GM19193 (cell line): Measurements from ENCODE around the gene PXDC1.

Experiments used
- POLR2A ChIP-seq: IDR thresholded peaks from 4 replicates; pipeline ENCODE4 v1.6.1; 2011; ENCODE audit not compliant: insufficient read depth, insufficient read length; ENCODE audit errors: extremely low read depth

The PXDC1 gene

DNA sequence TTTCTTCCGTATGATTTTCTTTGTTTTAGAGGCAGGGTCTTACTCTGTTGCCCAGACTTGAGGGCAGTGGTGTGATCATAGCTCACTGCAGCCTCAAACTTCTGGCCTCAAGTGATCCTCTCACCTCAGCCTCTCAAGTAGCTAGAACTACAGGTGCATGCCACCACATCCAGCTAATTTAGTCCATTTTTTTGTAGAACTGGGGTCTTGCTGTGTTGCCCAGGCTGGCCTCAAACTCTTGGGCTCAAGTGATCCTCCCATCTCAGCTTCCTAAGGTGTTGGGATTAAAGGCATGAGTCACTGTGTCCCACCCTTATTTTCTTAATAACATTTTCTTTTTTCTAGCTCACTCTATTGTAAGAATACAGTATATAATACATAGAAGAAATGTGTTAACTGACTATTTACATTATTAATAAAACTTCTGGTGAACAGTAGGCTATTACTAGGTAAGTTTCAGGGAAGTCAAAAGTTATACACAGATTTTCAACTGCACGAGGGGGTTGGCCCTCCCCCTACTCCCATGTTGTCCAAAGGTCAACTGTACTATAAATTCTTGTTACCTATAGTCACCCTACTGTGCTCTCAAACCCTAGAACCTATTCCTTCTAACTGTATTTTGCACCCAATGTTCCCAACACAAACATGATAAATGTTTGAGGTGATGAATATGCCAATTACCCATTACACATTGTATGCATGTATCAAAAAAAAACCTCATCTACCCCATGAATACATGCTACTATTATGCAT is 56.3 kb downstream of the PXDC1 start:
- TF ChIP-seq POLR2A = no peak

- no peak for TF ChIP-seq POLR2A
Observed at GRCh38 chr6:3693831-3694230, 57.7 kb downstream of the PXDC1 start.

DNA sequence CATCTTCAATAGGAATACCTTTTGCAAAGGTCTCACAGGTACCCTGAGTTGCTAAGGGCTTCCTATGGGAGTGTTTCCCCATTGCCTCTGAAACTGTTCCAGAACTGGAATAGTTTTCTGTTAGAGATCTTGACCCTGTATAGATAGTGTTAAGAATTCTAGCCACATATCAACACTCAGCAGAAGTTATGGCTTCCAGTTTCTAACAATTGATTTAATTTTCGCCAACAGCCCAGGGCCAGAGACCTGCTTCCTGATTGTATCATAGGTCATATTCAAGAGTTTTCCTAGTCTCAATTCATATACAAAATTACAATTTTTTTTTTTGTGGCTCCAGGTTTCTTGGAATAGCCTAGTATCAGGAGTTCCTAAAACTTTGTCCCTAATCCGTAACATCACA is 61.0 kb downstream of the PXDC1 start:
- no peak for TF ChIP-seq POLR2A

DNA sequence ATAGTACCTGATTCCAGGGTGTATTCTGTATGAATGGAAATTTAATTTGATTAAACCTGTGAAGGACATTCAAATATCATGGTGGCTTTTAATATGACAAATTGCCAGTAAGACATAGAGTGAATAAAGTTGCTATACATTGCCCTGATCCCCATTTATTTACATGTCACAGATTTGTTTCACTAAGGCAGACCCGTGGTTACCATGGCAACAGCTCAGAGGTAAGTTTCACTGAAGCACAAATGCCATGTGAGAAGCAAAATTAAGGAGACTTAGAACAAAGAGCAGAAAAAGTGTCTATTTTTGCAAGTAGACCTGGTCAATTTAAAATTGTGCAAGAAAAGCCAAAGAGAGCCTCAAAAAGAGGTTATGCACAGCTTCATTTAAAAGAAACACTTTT is 63.7 kb downstream of the PXDC1 start:
- TF ChIP-seq POLR2A = no peak

GRCh38 chr6:3683331-3683730 is 68.2 kb downstream of the PXDC1 start:
- no peak for TF ChIP-seq POLR2A

- TF ChIP-seq POLR2A = no peak
Observed at GRCh38 chr6:3678946-3679345, 72.6 kb downstream of the PXDC1 start.
